ENCODE results near the gene PAQR8.
"Not testable (repeated sequence)": the region's sequence is repeated elsewhere in the genome, so short reads cannot be mapped to it uniquely, and the experiment has no call there.

The PAQR8 gene

GRCh38 chr6:52375780-52376556, 14.0 kb downstream of the PAQR8 start:
- DNase-seq (ENCODE audit: low read depth in 1 of 2, low spot score in 1 of 2) = no peak

DNA sequence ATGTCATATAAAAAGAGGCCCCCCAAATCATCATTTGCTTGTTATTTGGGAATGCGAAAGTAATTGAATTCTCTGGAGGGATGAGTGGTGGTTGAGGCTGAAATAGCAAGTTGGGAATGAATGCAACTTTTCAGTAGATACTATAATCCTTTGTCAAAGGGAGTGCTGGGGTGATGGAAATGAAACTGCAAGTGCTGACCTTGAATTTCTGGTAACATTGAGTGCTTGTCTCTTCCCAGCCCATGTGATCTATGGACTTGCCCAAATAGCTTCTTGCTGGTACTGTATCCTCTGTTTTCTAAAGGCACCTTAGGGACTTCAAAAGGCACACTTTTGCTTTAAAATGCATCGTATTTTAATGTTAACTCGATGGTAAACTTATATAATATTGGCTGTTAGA, 14.8 kb downstream of the PAQR8 start:
- no peak for DNase-seq (ENCODE audit: low read depth in 1 of 2, low spot score in 1 of 2)

GRCh38 chr6:52377538-52378221, 15.7 kb downstream of the PAQR8 start:
- DNase-seq (ENCODE audit: low read depth in 1 of 2, low spot score in 1 of 2) = no peak

DNA sequence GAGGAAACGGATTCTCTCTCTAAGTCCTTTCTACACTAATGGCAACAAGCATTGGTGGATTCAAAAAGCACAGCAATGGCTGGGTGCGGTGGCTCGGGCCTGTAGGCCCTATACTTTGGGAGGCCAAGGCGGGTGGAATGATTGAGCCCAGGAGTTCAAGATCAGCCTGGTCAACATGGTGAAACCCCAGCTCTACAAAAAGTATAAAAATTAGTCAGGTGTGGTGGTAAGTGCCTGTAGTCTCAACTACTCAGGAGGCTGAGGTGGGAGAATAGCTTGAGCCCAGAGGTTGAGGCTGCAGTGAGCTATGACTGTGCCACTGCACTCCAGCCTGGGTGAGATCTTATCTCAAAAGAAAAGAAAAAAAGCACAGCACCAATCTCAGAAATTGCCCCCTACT, 19.3 kb downstream of the PAQR8 start:
- DNase-seq (ENCODE audit: low read depth in 1 of 2, low spot score in 1 of 2) = no peak

- DNase-seq (ENCODE audit: low read depth in 1 of 2, low spot score in 1 of 2) = no peak
Measured at GRCh38 chr6:52384145-52384766, 22.3 kb downstream of the PAQR8 start.

- DNase-seq (ENCODE audit: low read depth in 1 of 2, low spot score in 1 of 2) = no peak
Measured at GRCh38 chr6:52385074-52385473, 23.1 kb downstream of the PAQR8 start.

- DNase-seq (ENCODE audit: low read depth in 1 of 2, low spot score in 1 of 2) = not testable (repeated sequence)
Measured at GRCh38 chr6:52388119-52388518, 26.2 kb downstream of the PAQR8 start.

GRCh38 chr6:52388790-52389189, 26.8 kb downstream of the PAQR8 start:
- DNase-seq (ENCODE audit: low read depth in 1 of 2, low spot score in 1 of 2) = no peak

DNA sequence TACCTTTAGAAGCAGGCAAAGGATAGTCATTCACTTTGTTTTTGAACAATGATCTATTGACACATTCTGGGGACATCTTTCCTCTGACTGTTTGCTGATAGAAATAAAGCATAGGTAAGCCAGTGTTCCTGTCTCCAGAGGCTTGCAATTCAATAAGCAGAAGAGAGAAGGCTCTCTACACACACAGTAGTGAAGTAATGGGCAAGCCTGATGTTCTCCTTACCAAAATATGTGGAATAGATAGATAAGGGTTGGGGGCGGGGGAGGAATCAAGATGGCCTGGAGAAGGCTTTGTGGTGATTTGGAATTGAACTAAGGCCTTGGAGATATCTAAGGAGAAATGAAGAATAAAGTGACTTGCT, 27.3 kb downstream of the PAQR8 start:
- DNase-seq (ENCODE audit: low read depth in 1 of 2, low spot score in 1 of 2) = no peak

DNA sequence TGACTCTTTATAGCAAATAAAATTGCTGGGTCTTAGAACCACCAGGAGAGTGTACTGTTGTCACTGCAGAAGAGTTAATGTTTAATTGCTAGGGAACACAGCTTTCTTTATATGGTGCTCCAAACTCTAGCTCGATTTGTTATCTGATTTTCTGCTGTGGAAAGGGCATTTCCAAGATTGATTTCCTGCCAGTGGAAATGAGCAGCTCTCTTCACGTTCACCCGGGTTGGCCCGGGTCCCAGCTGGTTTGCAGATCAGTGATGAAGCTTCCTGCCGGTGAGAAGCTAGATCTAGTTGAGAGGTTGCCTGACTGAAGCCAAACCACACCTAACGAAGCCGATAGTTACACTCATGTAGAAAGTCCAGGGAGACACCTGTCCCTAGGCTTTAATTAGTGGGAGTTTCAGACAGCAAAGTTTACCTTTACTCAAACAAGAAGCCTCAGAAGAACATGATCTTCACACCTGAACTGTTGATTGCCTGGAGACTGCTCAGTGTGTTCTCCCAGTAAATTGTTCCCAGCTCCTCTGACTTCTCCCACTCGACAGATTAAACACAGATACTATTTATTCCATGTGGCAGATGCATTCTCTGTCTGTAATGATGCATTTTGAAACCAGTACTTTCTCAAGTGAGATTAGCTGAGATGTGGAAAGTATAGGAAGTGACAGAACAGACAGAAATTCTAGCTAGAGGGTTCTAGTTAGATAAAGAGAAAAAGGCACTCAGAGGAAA, 27.8 kb downstream of the PAQR8 start:
- DNase-seq (ENCODE audit: low read depth in 1 of 2, low spot score in 1 of 2) = peak; percentile 15 to 30

DNA sequence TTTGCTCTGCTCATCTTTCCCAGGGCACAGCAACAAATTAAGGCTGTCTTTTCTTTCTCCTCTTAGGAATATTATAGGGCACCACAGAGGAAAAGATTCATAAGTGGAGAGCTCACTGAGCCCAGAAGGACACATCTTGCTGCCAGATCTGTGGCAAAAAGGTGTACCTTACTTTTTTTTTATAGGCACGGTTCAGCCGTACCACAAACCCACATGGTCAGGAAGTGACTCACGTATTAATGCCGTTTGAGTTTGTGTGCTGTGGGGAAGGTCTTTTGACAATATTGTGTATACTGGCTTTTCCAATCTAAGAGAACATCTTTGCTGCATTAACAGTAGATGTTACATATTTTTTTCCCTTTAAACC, 28.4 kb downstream of the PAQR8 start:
- peak in 1 of 2 donors; percentile 43 for DNase-seq (ENCODE audit: low read depth in 1 of 2, low spot score in 1 of 2)

DNA sequence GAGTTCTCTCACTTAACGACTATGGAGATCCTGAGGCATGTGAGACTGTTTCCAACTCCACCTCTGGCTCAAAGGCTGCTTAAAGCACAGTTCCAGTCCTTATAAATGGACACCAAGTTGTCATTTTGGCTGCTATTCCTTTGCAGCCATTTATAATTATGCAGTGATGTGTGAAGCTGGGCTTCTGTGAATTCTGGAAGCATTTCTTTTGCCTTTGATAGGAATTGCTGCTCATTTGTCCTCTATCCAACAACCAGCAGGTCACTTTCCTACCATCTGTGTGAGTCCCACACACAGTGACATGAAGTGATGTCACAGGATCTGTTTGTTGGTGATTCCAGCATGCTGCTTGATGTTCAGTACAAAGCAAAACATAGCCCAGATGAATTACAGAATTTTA, 29.6 kb downstream of the PAQR8 start:
- DNase-seq (ENCODE audit: low read depth in 1 of 2, low spot score in 1 of 2) = no peak

DNA sequence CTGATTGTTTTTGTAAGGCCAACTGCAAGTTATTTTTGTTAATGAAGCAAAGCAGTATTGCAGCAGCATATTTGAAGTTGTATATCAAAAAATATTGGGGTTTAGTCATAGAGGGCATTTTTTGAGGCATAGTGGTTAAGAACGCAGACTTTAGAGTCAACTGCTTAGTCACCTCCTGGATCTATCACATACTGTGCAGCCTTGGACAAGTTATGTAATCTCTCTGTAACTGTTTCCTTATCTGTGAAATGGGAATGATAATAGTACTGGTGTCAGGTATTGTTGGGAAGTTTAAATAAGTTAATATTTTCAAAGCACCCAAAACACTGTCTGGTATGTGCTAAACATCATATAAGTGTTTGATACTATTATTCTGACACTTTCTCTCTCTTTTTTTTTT, 31.0 kb downstream of the PAQR8 start:
- no peak for DNase-seq (ENCODE audit: low read depth in 1 of 2, low spot score in 1 of 2)

DNA sequence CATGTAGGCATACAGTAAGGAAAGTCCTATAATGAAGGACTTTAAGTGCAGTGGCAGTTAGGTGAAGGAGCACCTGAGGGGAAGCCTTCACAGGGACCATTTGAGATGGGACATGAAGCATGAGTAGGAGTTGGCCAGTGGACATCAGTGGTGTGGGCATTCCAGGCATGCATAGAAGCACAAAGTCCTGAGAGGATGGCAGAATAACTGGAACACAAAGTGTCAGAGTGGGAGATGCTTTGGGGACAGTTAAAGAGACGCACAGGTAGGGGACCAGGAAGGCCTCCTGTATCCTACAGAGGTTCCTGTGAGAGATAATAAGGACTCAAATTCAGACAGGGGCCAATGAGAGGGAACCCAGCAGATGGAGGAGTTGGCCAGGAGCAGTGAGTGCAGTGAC, 31.8 kb downstream of the PAQR8 start:
- no peak for DNase-seq (ENCODE audit: low read depth in 1 of 2, low spot score in 1 of 2)

DNA sequence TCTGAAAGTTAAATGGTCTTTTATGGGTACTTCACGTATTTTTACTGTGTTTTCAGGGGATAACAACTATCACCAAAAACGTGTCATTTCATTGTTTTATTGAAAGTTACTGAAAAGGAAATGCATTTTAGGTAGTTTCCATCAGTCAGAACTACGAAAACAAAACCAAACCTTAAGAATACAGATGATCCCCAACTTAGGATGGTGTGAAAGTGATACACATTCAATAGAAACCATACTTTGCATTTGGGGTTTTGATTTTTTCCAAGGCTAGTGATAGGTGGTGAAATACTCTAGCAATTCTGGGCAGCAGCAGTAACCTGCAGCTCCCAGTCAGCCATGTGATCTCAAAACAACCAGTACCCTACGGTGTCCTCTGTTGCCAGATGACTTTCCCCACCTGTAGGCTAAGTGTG, 32.3 kb downstream of the PAQR8 start:
- no peak for DNase-seq (ENCODE audit: low read depth in 1 of 2, low spot score in 1 of 2)

GRCh38 chr6:52395969-52396368, 34.0 kb downstream of the PAQR8 start:
- DNase-seq (ENCODE audit: low read depth in 1 of 2, low spot score in 1 of 2) = no peak

- no peak for DNase-seq (ENCODE audit: low read depth in 1 of 2, low spot score in 1 of 2)
Measured at GRCh38 chr6:52399511-52400312, 37.8 kb downstream of the PAQR8 start.

GRCh38 chr6:52400313-52401041, 38.5 kb downstream of the PAQR8 start:
- DNase-seq (ENCODE audit: low read depth in 1 of 2, low spot score in 1 of 2) = no peak

- no peak for DNase-seq (ENCODE audit: low read depth in 1 of 2, low spot score in 1 of 2)
Measured at GRCh38 chr6:52403086-52403485, 41.1 kb downstream of the PAQR8 start.

DNA sequence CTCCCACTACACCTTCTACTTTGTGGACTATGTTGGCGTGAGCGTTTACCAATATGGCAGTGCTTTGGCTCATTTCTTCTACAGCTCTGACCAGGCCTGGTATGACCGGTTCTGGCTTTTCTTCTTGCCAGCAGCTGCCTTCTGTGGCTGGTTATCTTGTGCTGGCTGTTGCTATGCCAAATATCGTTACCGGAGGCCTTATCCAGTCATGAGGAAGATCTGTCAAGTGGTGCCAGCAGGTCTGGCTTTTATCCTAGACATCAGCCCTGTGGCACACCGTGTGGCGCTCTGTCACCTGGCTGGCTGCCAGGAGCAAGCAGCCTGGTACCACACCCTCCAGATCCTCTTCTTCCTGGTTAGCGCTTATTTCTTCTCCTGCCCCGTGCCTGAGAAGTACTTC, 41.7 kb downstream of the PAQR8 start:
- no peak for DNase-seq (ENCODE audit: low read depth in 1 of 2, low spot score in 1 of 2)

Measured in activated T-helper 1 cell treated with anti-CD3 and anti-CD28 coated beads, Interleukin-2, amount 50 U/mL, for 16 hours (primary cell).